Inflammatory macrophage treated with lipopolysaccharide for 4 hours (primary cell): ENCODE data around the gene FAM32A.

Experiments used
- DNase-seq: peaks from one replicate; pipeline ENCODE4 v3.0.0-alpha.2; 2020

The FAM32A gene

DNA sequence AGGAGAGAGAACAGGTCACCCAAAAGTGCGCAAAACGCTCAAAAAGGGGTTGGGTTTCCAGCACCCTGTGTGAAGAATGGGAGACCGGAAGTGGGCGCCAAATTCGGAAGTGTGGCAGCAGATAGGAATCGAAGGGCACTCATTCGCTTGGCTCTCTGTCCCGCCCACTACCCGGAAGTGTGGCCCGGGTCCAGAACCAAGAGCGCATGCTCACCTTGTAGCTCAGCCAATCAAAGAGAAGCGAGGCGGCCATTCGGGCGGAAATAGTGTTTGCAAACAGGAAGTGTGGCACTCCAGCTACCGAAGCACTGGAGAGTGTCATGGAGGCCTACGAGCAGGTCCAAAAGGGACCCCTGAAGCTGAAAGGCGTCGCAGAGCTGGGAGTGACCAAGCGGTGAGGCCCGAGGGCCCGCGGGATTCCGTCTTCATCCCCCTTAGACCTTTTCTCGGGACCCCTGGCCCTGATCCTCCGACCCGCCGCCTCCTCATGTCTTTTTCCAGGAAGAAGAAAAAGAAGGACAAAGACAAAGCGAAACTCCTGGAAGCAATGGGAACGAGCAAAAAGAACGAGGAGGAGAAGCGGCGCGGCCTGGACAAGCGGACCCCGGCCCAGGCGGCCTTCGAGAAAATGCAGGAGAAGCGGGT, at the start of gene FAM32A:
TSS of gene FAM32A (plus strand) at position 288 of the 645 bp plus-strand sequence. CDS start at position 321, 33 bp downstream.
- DNase-seq = peak; percentile 100

DNA sequence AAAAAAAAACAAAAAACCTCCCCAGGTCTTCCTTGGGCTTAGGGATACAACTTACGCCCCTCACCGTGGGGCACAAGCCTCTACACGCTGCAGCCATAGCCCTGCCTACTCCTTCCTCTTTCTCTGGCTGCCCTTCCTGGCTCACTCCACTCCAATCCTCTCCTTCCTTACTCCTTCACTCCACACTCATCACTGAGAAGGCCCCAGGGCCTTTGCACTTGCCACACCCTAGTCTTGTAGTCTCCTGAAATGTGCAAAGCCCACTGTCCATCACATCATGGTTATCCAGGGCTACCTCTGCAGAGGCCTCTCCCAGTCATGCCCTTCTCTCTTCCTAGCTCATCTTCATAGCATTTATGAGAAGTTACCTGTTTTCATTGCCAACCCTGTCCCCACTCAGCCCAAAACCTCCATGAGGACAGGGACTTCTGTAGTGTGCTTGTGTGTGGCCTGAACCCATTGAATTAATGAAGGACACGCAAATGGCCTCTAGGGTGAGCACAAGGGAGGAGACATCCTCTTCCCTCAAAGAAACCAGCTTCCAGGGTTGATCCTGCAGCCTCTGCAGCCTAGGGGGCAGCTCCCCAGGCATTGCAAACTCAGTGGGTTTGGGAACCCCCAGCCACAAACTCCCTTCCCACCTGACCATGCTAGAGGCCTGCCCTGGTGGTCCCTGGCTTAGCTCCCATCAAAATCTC, 49.6 kb upstream of the FAM32A start:
- no peak for DNase-seq

DNA sequence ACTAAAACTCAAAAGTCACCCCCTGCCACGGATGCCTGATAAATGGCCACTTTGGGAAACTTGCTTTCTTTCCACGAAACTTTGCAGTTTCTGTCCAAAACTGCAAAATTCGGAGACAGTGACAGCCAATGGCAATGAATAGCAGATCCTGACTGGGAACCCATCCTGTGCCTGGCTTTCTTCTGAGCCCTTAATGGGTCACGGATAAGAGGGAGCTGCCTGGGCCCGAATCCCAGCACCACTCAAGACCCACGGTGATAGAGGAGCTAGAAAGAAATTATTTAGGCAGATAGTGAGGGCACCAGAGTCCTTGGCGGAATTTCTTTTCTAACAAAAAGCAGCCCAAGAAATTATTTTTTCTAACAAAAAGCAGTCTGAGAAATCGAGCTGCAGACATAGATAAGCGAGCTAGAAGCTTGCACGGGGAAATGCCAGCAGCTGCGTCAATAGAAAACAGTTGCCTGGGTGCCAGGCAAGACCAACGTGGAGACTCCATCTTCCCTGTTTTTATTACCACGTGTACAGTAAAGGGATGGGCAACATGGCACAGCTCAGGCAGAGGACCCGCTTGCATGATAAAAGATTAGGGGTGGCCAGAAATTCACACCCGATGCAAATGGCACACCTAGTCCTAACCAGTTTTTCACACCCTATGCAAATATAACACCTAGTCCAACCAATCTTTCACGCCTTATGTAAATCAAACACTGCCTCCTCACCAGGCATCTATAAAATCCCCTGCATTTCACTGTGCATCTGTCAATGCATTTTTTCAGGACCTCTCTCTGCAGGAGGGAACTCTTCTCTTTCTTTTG, 48.8 kb upstream of the FAM32A start:
- no peak for DNase-seq

DNA sequence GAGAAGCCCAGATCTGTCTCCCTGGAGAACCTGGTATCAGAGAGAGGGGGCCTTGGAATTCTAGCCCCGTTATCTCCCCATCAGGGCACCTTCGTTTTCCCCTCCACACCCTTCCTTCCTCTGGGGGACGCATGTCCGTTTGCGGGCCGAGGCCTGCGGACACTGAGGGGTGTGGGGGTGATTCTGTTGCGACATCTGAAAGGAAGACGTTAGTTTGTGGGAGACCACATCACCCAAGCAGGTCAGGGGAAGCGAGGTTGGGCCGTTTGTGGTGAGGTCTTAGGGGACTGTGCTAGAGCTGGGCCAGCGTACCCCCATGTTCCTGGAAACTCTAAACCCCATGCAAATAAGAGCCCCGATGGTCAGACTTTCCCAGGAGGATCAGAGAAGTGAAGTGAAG, 45.5 kb upstream of the FAM32A start:
- no peak for DNase-seq

DNA sequence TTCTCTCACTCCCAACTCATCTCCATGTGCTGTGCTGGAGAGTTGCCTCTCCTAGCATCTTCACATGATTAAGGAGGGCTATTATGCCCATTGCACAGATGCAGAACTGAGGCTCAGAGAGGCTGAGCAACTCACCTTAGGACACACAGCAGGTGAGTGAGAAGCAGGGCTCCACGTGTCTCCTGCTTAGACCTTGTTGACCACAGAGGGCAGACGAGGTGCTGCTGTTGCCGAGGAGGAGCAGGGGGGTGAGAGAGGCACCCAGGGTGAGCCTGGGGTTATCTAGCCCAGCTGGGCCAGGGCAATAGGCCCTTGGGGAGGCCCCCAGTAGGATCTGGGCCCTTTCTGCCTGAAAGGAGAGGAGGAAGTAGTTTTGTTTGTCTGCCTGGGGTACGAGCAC, 44.2 kb upstream of the FAM32A start:
- DNase-seq = no peak

DNA sequence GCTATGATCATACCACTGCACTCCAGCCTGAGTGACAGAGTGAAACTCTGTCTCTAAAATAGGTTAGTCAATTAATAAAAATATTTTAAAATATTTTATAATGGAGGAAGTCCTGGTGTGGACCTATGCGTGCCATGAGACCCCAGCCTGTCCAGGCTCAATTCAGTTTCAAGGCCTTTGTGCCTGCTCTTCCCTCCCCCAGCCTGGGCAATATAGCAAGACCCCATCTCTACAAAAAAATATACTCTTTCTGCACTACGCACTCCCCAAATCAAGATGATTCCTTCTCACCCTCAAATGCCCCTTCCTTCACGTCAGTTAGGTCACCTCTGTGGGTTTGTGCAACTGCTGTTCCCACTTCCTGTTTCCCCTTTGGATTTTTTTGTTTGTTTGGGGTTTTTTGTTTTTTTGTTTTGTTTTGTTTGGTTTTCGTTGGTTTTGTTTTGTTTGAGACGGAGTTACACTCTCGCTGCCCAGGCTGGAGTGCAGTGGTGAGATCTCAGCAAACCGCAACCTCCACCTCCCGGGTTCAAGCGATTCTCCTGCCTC, 43.1 kb upstream of the FAM32A start:
- DNase-seq = peak; percentile 83

DNA sequence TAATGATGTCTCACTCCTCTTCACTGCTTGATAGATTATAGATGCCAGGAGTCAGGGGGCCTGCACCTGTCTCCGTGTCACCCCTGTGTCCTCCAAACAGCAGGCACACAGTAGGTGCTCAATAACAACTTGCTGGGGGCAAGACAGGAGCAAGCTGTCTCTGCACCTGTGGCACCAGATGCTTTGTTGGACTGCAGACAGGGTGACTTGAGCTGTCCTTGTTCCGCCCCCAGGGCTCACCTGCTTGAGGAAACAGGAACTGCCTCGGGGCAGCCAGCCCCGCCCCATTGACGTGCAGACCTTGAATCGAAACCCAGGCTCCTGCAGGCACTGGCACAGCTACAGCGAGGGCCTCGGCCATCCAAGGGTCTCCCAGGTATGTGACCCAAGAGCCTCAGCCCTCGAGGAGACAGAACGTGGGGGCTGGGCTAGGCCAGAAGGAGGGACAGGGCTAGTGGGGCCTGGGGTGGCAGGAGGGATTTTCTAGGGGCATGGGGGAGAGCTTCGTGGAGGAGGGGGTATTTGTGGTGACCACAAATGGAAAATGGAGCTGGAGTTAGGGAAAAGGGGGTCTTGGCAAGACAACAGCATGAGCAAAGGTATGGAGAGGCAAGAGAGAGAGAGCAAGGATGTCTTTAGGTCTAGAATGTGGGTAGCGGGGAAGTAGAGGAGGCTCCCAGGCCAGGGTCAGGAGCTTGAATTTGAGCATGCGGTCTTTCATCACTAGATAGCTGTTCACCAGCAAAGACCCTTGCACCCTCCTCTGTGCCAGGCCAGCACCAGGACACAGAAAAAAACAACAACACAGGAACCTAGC, 41.6 kb upstream of the FAM32A start, which contains the start of gene HSH2D:
TSS of gene HSH2D (plus strand) at position 287 of the 817 bp plus-strand sequence. CDS start 5,066 bp downstream, outside the sequence.
- peak; percentile 69 for DNase-seq

DNA sequence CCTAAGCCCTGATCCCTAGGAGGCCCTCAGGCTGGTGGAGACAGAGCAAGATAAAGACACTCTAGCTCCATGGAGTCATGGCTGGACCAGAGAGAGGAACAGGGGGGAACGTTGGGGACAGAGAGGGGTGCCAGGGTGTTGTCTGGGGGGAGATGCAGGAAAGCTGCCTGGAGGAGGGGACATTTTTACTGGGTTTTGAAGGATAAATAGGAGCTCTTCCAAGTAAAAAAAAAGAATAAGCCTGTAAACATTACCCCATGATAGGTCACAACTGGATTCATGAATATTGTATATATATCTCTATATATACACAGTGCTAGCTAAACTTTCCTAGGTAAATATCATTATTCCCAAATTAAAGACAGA, 41.0 kb upstream of the FAM32A start:
- DNase-seq = no peak

DNA sequence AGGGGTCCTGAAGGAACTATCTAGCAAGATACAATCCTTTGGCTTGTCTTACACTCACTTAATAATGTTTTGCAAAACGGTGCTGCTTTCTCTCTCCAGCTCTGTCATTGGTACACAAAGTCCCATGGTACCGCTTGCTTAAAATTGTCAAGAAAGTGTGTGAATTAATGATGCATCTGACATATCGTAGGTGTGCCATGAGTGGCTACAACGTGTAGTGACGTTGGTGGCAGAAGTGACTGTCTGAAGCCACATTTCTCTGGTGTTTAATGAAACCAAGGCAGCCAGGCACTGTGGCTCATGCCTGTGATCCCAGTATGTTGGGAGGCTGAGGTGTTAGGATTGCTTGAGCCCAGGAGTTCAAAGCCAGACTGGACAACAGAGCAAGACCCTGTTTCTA, 39.1 kb upstream of the FAM32A start:
- DNase-seq = no peak

DNA sequence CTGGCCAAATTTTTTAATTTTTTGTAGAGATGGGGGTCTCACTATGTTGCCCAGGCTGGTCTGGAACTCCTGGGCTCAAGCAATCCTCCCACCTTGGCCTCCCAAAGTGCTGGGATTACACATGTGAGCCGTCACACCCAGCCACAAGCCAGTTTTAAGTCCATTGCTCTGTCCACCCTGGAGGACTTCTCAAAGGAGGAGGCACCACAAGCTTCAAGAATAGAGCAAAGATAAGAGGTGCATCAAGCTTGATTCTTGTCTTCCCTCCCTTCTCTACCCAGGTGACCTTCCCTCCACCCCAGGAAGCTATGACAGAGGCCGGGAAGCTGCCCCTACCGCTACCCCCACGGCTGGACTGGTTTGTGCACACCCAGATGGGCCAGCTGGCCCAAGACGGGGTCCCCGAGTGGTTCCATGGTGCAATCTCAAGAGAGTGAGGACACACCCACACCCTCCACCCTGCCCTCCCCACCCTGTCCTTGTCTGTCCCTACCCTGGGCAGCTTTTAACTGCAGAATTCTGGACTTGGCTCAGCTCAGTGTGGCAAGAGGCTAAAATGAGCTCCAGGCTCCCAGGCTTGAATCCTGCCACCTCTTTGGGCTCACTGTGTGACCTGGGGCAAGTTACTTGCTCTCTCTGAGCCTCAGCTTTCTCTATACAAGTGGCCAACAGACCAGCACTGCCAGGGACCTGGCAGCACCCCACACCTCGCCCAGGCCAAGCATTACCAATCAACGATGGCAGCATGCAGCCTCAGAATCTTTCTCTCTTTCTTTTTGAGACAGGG, 36.6 kb upstream of the FAM32A start:
- DNase-seq = no peak

DNA sequence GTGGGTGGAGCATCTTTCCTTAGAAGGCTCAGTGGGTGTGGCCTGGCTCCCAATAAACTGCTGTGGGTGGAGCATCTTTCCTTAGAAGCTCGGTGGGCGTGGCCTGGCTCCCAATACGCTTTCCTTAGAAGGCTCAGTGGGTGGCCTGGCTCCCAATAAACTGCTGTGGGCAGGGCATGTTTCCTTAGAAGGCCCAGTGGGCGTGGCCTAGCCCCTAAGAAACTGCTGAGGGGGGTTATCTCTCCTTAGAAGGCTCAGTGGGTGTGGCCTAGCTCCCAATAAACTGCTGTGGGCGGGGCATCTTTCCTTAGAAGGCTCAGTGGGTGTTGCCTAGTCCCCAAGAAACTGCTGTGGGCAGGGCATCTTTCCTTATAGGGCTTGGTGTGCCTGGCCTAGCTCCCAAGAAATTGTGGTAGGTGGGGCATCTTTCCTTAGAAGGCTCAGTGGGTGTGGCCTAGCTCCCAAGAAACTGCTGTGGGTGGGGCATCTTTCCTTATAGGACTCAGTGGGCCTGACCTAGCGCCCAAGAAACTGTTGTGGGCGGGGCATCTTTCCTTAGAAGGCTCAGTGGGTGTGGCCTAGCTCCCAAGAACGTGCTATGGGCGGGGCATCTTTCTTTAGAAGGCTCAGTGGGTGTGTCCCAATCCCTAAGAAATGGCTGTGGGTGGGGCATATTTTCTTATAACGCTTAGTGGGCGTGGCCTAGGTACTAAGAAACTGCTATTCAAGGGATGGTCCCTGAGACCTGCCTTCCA, 31.5 kb upstream of the FAM32A start:
- DNase-seq = no peak

DNA sequence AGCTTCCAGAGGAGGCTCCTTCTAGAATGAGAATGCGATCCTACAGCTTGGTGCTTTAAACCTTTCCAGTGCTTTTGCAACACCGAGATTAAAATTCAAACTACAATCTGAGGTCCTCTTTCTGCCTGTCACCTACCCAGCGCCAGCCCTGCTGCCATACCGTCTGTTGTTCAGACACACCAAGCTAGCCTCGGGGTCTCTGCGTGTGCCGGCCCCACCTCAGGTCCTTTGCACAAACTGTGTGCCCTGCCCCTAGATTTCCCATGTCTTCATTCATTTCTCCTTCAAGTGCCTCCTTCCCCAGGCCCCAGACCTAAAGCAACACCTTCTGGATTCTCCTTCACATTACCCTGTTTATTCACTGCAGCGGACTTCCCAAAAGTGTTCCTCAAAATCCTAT, 30.7 kb upstream of the FAM32A start:
- DNase-seq = no peak

DNA sequence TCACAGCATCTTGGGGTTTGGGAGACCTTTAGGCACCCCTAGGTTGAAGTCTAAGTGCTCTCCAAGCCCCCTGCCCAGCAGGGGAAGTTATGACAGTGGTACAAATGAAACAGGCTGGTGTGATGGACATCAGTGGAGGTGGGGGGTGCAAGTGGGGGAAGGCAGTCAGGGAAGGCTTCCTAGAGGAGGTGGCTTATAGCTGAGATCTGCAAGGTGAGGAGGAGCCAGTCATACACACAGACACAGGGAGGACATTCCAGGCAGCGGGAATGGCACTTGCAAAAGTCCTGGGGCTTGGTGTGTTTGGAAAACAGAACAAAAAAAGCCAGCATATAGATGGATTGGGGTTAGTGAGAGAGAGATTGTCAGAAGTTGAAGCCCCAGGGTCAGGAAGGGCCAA, 30.1 kb upstream of the FAM32A start:
- DNase-seq = no peak

DNA sequence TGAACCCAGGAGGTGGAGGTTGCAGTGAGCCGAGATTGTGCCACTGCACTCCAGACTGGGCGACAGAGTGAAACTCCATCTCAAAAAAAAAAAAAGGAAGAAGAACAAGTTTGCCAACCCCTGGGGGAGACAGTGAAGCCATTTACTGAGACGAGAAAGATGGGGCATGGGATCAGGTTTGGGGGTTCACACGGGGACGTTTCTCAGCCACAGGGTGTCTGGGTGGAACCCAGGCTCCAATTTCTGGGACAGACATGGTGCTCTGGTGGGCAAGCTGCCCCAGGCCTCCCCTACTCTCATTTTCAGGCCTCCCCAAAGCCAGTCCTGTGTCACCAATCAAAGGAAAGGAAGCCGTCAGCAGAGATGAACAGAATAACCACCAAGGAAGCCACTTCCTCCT, 28.3 kb upstream of the FAM32A start:
- DNase-seq = no peak

DNA sequence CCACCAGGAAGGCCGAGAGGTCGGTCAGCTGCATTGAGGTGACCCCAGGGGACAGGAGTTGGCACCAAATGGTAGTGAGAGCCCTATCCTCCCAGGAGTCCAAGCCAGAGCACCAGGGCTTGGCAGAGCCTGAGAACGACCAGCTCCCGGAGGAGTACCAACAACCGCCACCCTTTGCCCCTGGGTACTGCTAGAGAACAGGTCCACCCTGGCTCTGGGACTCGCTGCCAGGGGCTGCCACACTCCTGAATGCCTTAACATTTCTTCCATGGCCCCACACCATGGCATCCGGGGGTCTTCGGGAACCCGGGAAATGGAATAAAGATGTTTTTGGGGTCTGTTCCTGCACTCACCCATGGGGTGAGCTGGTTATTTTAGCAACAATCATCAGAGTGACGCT, 27.6 kb upstream of the FAM32A start:
- DNase-seq = no peak

DNA sequence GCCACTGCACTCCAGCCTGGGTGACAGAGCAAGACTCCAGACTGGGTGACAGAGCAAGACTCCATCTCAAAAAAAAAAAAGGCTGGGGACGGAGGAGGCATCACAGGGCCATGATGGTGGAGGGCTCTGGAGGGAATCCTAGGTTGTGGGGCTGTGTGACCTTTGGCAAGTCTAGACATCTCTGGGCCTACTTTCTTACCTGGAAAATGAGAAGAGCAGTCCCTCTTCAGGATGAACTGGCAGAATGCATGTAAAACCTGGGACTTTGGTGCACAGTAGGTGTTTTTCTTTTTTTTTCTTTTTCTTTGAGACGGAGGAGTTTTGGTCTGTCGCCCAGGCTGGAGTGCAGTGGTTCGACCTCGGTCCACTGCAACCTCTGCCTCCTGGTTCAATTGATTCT, 25.6 kb upstream of the FAM32A start:
- DNase-seq = no peak

DNA sequence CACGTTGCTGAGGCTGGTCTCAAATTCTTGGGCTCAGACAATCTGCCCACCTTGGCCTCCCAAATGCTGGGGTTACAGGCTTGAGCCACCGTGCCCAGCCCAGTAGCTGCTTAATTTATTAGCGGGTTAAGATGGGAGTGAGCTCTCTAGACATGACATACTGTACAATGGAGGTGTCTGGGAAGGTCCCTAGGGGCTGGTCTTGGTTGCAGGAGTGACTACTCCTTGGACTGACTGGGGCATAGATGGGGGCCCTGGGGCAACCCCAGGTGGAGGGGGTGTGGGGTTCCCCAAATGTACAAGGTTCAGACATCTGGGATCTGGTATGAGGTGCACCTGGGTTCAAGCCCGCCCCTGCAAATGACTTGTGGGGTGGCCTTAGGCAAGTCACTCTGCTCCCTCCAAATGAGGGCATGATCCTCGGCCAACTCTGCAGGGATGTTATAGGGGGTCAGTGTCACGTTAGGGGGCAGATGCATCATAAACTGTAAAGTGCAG, 24.7 kb upstream of the FAM32A start:
- DNase-seq = no peak

DNA sequence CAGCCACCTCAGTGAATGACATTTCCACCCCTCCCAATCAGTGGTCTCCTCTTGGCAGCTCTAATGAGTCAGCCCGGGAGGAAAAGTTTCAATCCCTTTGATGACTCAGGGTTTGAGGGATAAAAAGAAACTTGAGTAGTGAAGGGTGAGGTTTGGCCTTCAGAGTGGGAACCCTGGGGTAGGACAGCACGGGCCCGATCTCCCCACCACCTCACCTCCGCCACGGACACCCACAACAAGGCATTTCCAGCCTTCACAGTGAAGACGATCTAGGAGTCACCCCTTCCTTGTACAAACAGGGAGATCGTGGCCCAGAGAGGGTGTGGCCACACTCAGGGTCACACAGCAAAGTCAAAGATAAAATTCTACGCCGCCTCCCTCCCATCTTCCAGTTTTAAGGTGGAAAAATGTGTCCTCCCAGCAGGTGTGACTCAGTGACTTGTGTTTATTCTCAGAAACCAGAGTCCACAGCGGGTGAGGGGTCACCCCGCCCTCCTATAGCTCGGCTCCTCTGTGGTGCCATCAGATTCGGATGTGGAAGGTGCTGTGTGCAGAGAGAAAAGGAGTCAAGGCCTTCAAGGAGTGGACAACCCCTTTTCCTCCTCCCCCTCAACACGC, 24.2 kb upstream of the FAM32A start:
- DNase-seq = peak; percentile 55

DNA sequence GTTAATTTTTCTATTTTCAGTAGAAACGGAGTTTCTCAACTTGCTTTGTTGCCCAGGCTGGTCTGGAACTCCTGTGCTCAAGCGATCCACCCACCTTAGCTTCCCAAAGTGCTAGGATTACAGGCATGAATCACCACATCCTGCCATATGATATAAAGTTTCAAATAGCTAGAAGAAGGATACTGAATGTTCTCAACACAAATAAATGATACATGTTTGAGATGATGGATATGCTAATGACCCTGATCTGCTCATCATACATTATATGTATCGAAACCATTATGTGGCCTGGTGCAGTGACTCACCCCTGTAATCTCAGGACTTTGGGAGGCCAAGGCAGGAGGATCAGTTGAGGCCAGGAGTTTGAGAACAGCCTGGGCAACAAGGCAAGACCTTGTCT, 23.4 kb upstream of the FAM32A start:
- peak; percentile 19 for DNase-seq

DNA sequence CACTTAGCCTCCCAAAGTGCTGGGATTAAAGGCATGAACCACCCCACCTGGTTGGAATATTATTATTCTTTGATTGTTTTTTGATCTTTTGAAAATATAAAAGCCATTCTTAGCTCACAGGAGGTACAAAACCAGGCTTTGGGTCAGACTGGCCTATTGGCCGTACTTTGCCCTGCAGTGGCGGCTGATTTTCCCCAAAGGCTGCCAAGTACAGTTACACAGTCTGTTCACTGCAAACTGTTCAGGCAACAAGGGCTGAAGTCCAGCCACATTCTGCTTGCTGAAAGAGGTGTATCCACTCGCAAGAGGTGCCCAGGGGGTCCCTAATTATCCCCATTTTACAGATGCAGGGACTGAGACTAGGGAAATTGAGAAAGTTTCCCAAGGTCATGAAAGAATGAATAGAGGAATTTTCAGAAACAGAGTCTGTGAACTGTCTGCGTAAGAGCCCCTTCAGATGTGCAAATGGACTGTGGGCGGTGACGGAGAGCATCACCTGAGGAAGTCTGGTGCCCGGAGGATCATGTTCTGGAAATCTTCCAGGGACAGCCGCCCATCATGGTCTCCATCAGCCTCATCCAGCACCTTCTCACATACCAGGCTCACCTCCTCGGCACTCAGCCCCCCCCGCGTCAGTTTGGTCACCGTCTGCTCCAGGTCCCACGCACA, 20.9 kb upstream of the FAM32A start:
- no peak for DNase-seq
